Measurements from ENCODE around the gene TLCD5.

Gene TLCD5

GRCh38 chr11:120326228-120326627 is 1.1 kb downstream of the TLCD5 start:
- H3K27ac Mint-ChIP-seq = no peak overlapping the region
- CTCF ChIA-PET = no interaction called here
- peaks cover 17% of the 10 kb centered on the region for H3K4me1 Mint-ChIP-seq
- no peaks in the 10 kb centered on the region for H3K9me3 Mint-ChIP-seq
- H3K27me3 Mint-ChIP-seq = peaks cover 55% of the 10 kb centered on the region
- H3K4me3 Mint-ChIP-seq = no peak overlapping the region
- H3K36me3 Mint-ChIP-seq = no peaks in the 10 kb centered on the region
- no peak for DNase-seq

GRCh38 chr11:120326845-120327281 is 1.8 kb downstream of the TLCD5 start:
- no peaks in the 10 kb centered on the region for H3K9me3 Mint-ChIP-seq
- no peak overlapping the region for H3K27ac Mint-ChIP-seq
- CTCF ChIA-PET = interaction anchor here (1.0 kb wide), 1 partner anchor 24 kb away, joined by 3 read pairs; no protein-coding TSS in a partner anchor
- no peak for DNase-seq
- H3K4me3 Mint-ChIP-seq = no peak overlapping the region
- H3K4me1 Mint-ChIP-seq = peaks cover 17% of the 10 kb centered on the region
- peaks cover 50% of the 10 kb centered on the region for H3K27me3 Mint-ChIP-seq
- H3K36me3 Mint-ChIP-seq = no peaks in the 10 kb centered on the region

- no peak overlapping the region for H3K27ac Mint-ChIP-seq
- no peak for DNase-seq
- no peaks in the 10 kb centered on the region for H3K36me3 Mint-ChIP-seq
- peaks cover 17% of the 10 kb centered on the region for H3K4me1 Mint-ChIP-seq
- H3K4me3 Mint-ChIP-seq = no peak overlapping the region
- H3K27me3 Mint-ChIP-seq = peaks cover 48% of the 10 kb centered on the region
- CTCF ChIA-PET = interaction anchor here (1.0 kb wide), 1 partner anchor 24 kb away, joined by 3 read pairs; no protein-coding TSS in a partner anchor
- no peaks in the 10 kb centered on the region for H3K9me3 Mint-ChIP-seq
These were observed 2.2 kb downstream of the TLCD5 start for GRCh38 chr11:120327311-120327710.

- no peaks in the 10 kb centered on the region for H3K36me3 Mint-ChIP-seq
- no peaks in the 10 kb centered on the region for H3K9me3 Mint-ChIP-seq
- CTCF ChIA-PET = interaction anchor here (0.7 kb wide), 1 partner anchor 211 kb away, joined by 3 read pairs; no protein-coding TSS in a partner anchor
- H3K27ac Mint-ChIP-seq = no peak overlapping the region
- peaks cover 16% of the 10 kb centered on the region for H3K4me1 Mint-ChIP-seq
- no peak for DNase-seq
- no peak overlapping the region for H3K4me3 Mint-ChIP-seq
- peaks cover 57% of the 10 kb centered on the region for H3K27me3 Mint-ChIP-seq
These were observed 4.5 kb downstream of the TLCD5 start for GRCh38 chr11:120329556-120329955.

- H3K27me3 Mint-ChIP-seq = peaks cover 53% of the 10 kb centered on the region
- peaks cover 15% of the 10 kb centered on the region for H3K4me1 Mint-ChIP-seq
- no peak overlapping the region for H3K27ac Mint-ChIP-seq
- H3K36me3 Mint-ChIP-seq = no peaks in the 10 kb centered on the region
- CTCF ChIA-PET = no interaction called here
- H3K4me3 Mint-ChIP-seq = no peak overlapping the region
- DNase-seq = no peak
- H3K9me3 Mint-ChIP-seq = no peaks in the 10 kb centered on the region
These were observed 4.9 kb downstream of the TLCD5 start for GRCh38 chr11:120330045-120330444.

GRCh38 chr11:120331301-120331996 is 6.3 kb downstream of the TLCD5 start:
- DNase-seq = no peak
- H3K27me3 Mint-ChIP-seq = peaks cover 49% of the 10 kb centered on the region
- H3K4me3 Mint-ChIP-seq = no peak overlapping the region
- CTCF ChIA-PET = no interaction called here
- no peaks in the 10 kb centered on the region for H3K9me3 Mint-ChIP-seq
- peaks cover 11% of the 10 kb centered on the region for H3K4me1 Mint-ChIP-seq
- no peak overlapping the region for H3K27ac Mint-ChIP-seq
- H3K36me3 Mint-ChIP-seq = no peaks in the 10 kb centered on the region

GRCh38 chr11:120332822-120333716 is 8.0 kb downstream of the TLCD5 start:
- Mint-ChIP-seq H3K27ac (no peak overlapping the region), H3K9me3 (no peaks in the 10 kb centered on the region), H3K4me3 (no peak overlapping the region), H3K36me3 (peaks cover 2% of the 10 kb centered on the region), H3K4me1 (peaks cover 14% of the 10 kb centered on the region), H3K27me3 (peaks cover 52% of the 10 kb centered on the region)
- no peak for DNase-seq
- CTCF ChIA-PET = no interaction called here

GRCh38 chr11:120333801-120334200 is 8.7 kb downstream of the TLCD5 start:
- DNase-seq = no peak
- peaks cover 14% of the 10 kb centered on the region for H3K4me1 Mint-ChIP-seq

GRCh38 chr11:120334332-120334731 is 9.2 kb downstream of the TLCD5 start:
- Mint-ChIP-seq H3K36me3 (peaks cover 2% of the 10 kb centered on the region), H3K27me3 (peaks cover 62% of the 10 kb centered on the region), H3K27ac (no peak overlapping the region), H3K9me3 (no peaks in the 10 kb centered on the region), H3K4me3 (no peak overlapping the region), H3K4me1 (peaks cover 14% of the 10 kb centered on the region)
- CTCF ChIA-PET = interaction anchor here (0.8 to 2.3 kb wide), 4 partner anchors 14 to 618 kb away, joined by 3 to 8 read pairs (median 5); no protein-coding TSS in a partner anchor
- DNase-seq = no peak

More at GRCh38 chr11:120333801-120334200, 8.7 kb downstream of the TLCD5 start:
- no peak overlapping the region for H3K4me3 Mint-ChIP-seq
- CTCF ChIA-PET = interaction anchor here (0.8 to 2.3 kb wide), 4 partner anchors 14 to 618 kb away, joined by 3 to 8 read pairs (median 5); no protein-coding TSS in a partner anchor
- peaks cover 2% of the 10 kb centered on the region for H3K36me3 Mint-ChIP-seq
- H3K9me3 Mint-ChIP-seq = no peaks in the 10 kb centered on the region
- peaks cover 59% of the 10 kb centered on the region for H3K27me3 Mint-ChIP-seq
- H3K27ac Mint-ChIP-seq = no peak overlapping the region

- DNase-seq = peak; percentile 67
- Mint-ChIP-seq H3K4me1 (peaks cover 19% of the 10 kb centered on the region), H3K27ac (no peak overlapping the region), H3K36me3 (peaks cover 2% of the 10 kb centered on the region), H3K9me3 (no peaks in the 10 kb centered on the region), H3K27me3 (peaks cover 65% of the 10 kb centered on the region), H3K4me3 (peak overlapping the region; percentile 37)
- CTCF ChIA-PET = interaction anchor here (0.8 to 2.3 kb wide), 8 partner anchors 10 to 469 kb away, joined by 3 to 8 read pairs (median 4); partner anchors contain the start of gene GRIK4
These were observed 9.9 kb downstream of the TLCD5 start for GRCh38 chr11:120334894-120335462.

GRCh38 chr11:120335556-120335907 is 10.4 kb downstream of the TLCD5 start:
- no peak overlapping the region for H3K27ac Mint-ChIP-seq
- DNase-seq = no peak

GRCh38 chr11:120335908-120336640 is 11.0 kb downstream of the TLCD5 start, which contains the start of gene ARHGEF12:
ARHGEF12 (plus strand) TSS chr11:120336413; CDS start chr11:120337244, 831 bp downstream.
- no peaks in the 10 kb centered on the region for H3K9me3 Mint-ChIP-seq
- H3K27ac Mint-ChIP-seq = peak within 1 kb of the TSS; percentile 51
- CTCF ChIA-PET = interaction anchor here (1.1 to 2.3 kb wide), 7 partner anchors 9 to 468 kb away, joined by 3 to 8 read pairs (median 4); partner anchors contain the start of gene GRIK4
- peaks cover 20% of the 10 kb centered on the region for H3K4me1 Mint-ChIP-seq
- H3K27me3 Mint-ChIP-seq = peaks cover 69% of the 10 kb centered on the region
- peak within 1 kb of the TSS; percentile 81 for H3K4me3 Mint-ChIP-seq
- peaks cover 2% of the 10 kb centered on the region for H3K36me3 Mint-ChIP-seq
- peak; percentile 69 for DNase-seq

More at GRCh38 chr11:120335556-120335907, 10.4 kb downstream of the TLCD5 start:
- Mint-ChIP-seq H3K4me3 (peak overlapping the region; percentile 41), H3K27me3 (peaks cover 65% of the 10 kb centered on the region), H3K9me3 (no peaks in the 10 kb centered on the region), H3K4me1 (peaks cover 20% of the 10 kb centered on the region), H3K36me3 (peaks cover 2% of the 10 kb centered on the region)
- CTCF ChIA-PET = interaction anchor here (0.8 to 2.3 kb wide), 8 partner anchors 10 to 468 kb away, joined by 3 to 8 read pairs (median 4); partner anchors contain the start of gene GRIK4

- H3K9me3 Mint-ChIP-seq = no peaks in the 10 kb centered on the region
- H3K36me3 Mint-ChIP-seq = peaks cover 2% of the 10 kb centered on the region
- CTCF ChIA-PET = interaction anchor here (1.9 kb wide), 1 partner anchor 89 kb away, joined by 4 read pairs; no protein-coding TSS in a partner anchor
- peak overlapping the region; percentile 51 for H3K27ac Mint-ChIP-seq
- peaks cover 73% of the 10 kb centered on the region for H3K27me3 Mint-ChIP-seq
- peak overlapping the region; percentile 81 for H3K4me3 Mint-ChIP-seq
- no peak for DNase-seq
- peaks cover 20% of the 10 kb centered on the region for H3K4me1 Mint-ChIP-seq
These were observed 11.7 kb downstream of the TLCD5 start for GRCh38 chr11:120336641-120337354.
